Measurements from ENCODE around the gene CDHR3.

DNA sequence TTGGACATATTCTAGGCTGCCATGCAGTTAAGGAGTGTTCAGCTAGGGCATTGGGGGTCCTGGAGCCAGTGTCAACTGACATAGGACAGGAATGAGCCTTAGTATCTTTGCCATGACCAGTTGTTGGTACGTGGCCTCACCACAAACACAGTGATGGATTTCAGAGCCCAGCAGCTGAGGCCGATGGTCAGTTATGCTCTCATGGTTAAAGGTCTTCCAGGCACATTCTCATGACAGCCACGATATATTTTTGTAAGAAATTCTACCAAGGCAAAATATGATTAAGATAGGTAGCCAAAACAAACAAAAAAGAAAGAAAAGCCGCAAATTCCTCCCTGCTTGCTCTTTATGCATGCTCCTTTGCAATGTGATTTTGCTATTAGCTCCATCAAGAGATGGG, 47.8 kb downstream of the CDHR3 start:
- no peak for TF ChIP-seq POLR2A (IDR thresholded peaks at IDR 0.05)
- TF ChIP-seq, protein P1, sequence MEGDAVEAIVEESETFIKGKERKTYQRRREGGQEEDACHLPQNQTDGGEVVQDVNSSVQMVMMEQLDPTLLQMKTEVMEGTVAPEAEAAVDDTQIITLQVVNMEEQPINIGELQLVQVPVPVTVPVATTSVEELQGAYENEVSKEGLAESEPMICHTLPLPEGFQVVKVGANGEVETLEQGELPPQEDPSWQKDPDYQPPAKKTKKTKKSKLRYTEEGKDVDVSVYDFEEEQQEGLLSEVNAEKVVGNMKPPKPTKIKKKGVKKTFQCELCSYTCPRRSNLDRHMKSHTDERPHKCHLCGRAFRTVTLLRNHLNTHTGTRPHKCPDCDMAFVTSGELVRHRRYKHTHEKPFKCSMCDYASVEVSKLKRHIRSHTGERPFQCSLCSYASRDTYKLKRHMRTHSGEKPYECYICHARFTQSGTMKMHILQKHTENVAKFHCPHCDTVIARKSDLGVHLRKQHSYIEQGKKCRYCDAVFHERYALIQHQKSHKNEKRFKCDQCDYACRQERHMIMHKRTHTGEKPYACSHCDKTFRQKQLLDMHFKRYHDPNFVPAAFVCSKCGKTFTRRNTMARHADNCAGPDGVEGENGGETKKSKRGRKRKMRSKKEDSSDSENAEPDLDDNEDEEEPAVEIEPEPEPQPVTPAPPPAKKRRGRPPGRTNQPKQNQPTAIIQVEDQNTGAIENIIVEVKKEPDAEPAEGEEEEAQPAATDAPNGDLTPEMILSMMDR (IDR thresholded peaks at IDR 0.05) = no peak
